GOT3 (cell line): ENCODE data around the gene ATP2A2.
"Not testable (repeated sequence)": the region's sequence is repeated elsewhere in the genome, so short reads cannot be mapped to it uniquely, and the experiment has no call there.

Experiments used
- DNase-seq: peaks from one replicate; lab custom pipeline; 2025; ENCODE audit warnings: mixed read lengths; lab: John Stamatoyannopoulos, UW

ATP2A2 gene

DNA sequence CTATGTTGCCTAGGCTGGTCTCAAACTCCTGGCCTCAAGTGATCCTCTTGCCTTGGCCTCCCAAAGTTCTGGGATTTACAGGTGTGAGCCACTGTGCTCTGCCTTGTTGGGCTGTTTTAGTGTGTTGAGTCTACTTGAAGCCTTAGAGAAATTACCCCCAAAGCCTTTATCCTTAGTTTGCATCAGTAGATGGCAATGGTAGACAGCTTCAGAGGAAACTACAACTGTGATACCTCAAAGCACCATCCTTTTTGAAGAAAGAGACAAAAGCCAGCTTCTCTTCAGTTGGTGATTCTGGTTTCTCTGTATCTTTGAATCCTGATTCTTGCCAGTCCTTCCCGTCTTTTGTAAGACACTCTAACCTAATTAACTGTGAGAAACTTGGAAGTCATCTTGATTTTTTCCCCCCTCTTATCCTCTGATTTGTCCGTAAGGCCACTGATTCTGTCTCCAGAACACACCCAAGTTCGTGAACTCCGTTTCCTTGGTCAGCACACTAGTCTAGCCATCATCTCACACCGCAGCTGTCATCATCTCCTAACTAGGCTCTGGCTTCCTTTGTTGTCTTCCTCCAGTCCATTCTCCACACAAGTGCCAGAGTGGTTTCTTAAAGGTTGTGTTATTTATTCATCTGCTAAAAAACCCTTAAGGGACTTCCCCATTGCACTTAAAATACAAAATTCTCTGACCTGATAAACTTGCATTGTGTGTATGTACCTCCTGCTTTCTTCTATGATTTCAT lies 20.2 kb downstream of the ATP2A2 start:
- DNase-seq = no peak

DNA sequence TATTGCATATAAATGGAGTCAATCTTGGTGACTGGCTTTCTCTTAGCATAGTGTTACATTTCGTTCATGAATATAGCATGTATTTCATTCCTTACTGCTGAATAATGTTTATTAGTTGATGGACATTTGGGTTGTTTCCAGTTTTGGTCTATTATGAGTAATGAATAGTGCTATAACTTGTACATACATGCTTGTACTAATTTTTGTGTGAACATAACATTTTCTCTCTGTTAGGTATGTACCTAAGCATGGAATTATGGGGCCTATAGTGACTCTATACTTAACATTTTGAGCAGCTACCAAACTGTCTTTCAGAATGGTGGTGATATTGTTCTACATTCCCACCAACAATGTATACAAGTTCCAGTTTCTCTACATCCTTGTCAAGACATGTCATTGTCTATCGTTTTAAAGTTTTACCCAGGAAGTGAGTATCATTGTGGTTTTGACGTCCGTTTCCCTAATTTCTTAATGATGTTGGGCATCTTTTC lies 23.1 kb downstream of the ATP2A2 start:
- no peak for DNase-seq

DNA sequence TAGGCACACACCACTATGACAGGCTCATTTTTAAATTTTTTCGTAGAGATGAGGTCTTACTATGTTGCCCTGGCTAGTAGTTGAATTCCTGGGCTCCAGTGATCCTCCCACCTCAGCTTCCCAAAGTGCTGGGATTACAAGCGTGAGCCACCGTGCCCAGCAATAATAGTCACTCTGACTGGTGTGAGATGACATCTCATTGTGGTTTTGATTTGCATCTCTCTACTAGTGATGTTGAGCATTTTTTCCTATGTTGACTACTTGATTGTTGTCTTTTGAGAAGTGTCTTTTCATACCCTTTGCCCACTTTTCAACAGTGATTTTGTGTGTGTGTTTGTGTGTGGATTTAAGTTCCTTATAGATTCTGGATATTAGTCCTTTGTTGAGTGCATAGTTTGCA lies 26.3 kb downstream of the ATP2A2 start:
- DNase-seq = no peak

DNA sequence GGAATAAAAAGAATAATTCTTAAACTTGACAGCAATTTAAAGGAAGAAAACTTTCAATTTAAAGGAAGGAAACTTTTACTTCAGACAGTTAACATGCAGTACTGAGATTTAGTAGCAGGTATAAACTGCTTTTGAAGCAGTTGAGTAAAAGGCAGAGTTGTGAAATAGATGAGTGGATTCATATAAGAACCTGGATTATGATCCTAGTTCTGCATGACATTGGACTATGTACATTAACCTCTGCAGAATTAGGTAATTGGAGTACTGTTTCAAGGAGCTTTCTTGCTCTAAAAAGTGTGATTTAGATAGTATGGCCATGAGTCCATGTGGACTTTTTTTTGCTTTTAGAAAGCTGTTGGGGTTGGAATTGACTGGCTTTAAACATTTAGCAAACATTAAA lies 29.7 kb downstream of the ATP2A2 start:
- DNase-seq = no peak

DNA sequence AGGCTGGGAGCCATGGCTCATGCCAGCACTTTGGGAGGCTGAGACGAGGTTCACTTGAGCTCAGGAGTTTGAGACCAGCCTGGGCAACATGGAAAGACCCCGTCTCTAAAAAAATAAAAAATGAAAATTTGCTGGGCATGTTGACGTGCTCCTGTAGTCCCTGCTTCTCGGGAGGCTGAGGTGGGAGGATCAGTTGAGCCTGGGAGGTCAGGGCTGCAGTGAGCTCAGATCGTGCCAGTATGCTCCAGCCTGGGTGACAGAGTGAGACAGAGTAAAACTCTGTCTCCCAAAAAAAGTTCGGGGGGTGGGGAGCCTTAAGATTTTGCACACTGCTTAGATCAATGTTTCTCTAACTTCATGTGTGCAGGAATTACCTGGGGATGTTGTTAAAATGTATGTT lies 30.9 kb downstream of the ATP2A2 start:
- DNase-seq = no peak

DNA sequence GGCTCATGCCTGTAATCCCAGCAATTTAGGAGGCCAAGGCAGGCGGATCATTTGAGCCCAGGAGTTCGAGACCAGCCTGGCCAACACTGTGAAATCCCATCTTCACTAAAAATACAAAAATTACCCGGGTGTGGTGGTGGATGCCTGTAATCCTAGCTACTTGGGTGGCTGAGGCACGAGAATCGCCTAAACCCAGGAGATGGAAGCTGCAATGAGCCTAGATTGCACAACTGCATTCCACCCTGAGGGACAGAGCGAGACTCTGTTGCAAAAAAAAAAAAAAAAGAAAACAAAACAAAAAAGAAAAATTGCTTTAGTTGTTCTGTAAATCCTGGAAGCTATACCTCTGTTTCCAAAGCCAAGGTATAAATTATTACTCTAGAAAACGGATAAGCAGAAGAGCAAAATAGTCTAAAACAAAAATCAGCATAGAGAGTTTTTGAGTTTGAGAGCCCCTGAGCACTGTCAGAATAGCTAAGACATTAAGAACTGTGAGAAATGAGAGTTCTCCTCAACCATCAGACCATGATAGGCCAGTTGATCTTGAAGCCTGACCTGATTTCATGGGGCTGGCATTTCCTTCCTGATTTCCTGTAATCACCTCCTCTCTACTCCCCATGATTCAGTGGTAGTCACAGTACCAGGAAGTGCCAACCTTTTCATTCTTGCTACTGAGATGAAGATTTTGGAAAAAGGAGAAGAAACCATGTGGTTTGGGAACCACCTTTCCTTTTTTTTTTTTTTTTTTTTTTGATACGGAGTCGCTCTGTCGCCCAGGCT lies 31.7 kb downstream of the ATP2A2 start:
- DNase-seq = no peak

DNA sequence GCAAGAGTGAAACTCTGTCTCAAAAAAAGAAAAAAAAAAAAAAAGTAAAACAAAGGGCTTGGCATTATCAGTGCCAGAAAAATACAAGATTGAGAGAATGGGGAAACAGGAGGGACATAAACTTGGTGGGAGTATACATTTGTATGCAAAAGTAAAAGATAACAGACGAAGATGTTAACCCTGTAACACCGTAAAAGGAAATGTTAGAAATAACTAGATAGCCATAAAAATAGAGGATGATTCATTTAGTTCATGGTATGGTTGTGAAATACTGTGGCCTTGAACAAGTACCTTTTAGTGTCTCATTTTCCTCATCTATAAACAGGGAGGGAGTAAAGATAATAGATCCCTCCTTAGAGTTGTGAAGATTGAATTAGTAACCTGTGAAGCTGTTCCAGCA lies 33.3 kb downstream of the ATP2A2 start:
- DNase-seq = no peak

DNA sequence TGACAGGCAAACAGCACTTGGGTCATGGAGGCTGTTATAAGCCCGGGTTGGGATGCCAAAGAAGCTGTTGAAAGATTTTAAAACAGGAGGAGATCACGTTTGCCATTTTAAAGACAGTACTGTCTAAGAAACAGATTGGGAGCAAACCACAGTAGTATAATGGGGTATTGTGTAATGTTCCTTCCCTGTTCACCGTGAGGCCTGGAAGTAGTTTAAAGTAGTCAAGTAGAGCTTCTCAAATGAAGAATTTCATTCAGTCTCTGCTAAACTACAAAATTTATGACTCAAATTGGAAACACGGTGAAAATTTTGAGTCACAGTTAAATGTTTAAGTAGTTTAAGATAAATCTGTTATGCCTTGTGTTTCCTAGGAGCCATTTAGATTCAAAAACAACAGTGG lies 35.8 kb downstream of the ATP2A2 start:
- no peak for DNase-seq

DNA sequence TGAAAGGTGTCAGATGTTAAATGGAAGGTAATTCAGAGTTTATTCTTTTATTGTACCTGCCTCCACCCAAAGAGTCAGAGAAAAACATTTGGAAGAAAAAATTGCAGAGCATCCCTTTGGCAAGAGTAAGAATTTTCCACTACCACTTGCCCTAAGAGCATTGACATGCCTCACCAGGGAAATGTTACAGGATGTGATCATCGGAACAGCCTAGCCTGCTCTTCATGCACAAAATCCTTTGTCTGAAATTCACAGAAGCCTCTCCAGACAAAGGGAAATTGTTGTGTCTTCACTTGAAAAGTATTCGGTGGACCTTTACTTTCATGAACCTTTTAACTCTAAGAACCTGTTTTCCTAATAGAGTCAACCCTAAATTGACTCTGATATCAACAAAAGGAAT lies 36.9 kb downstream of the ATP2A2 start:
- no peak for DNase-seq

DNA sequence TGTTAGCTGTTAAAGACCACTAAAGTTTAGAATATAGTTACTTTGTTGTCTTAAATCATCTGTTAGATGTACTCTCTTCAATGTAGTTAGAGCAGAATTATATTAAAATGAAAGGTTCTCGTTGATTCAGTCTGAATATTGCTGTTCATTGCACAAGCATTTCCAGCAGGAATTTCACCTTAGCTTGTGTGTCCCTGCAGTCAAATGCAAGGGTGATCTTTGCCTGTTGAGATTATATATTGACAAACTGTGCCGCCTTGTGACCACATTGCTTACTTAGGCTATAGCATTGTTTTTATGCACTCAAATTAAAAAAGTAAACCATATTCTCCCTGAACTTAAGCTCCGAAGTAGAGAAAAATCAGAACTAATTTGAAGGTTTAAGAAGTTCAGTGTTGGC lies 39.5 kb downstream of the ATP2A2 start:
- no peak for DNase-seq

DNA sequence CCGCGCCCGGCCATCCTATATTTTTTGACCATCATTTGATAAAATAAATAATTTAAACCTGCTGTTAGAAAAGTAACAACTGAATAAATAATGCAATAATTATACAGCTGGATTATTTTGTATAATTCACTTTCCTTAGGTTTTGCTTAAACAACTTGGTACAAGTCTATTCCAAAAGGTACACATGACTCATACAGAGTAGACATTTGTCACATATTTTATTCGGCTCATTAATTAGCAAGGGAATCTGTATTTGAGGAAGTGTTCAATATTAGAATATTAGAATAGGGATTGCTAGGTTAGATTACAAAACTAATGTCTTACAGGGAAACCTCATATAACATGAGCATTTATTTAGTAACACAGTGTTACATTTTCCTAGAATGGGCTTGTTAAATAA lies 48.7 kb downstream of the ATP2A2 start:
- no peak for DNase-seq

DNA sequence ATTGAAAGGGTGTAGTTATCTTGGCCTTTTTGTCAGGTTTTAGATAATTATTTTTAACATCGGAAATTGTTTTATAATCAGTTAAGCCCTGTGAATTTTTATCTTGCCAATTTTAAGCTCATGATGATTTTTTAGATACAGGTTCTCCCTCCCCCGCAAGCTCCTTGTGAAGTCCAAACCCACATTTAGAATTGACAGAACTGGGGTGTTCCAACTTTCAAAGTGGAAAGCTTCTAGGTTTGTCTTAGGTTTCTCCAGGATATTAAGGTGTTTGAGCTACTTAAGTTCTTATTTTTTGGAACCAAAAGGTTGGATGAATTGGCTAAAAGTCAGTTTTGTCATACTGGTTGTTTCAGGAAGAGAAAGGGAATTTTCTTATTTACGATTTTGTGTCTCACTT lies 49.1 kb downstream of the ATP2A2 start:
- DNase-seq = no peak

DNA sequence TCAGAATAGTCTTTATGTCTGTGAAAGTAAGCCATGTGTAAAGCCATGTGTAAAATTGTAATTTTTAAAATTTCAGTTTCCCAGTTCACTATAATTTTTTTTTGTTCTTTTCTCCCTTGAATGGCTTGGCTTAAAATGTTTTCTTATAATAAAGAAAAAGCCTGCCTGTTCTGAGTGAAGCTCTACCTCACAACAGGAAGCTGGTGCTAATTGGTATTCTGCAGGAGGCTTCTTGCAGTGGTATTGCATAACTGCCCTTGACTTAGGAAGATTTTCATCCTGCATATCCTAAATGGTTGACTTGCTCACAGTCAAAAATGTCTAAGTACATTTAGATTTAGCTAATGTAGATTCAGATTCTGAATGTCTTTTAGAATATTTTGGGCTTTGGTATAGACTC lies 49.5 kb downstream of the ATP2A2 start:
- DNase-seq = no peak

DNA sequence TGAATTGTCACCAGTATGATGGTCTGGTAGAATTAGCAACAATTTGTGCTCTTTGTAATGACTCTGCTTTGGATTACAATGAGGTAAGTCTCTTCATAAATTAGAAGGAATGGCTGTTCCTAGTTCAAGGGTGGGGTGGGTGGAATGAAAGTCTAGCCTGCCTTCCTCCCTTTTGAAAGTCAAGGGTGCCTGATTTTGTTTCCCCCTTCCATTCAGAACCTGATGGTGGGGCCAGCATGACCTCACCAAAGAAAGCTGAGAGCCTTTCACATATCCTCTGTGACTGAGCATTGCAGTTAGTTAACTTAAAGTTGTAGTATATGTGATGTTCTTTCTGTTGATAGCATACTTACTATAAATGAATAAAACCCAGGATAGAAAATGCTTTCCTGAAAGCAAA lies 52.2 kb downstream of the ATP2A2 start:
- no peak for DNase-seq

DNA sequence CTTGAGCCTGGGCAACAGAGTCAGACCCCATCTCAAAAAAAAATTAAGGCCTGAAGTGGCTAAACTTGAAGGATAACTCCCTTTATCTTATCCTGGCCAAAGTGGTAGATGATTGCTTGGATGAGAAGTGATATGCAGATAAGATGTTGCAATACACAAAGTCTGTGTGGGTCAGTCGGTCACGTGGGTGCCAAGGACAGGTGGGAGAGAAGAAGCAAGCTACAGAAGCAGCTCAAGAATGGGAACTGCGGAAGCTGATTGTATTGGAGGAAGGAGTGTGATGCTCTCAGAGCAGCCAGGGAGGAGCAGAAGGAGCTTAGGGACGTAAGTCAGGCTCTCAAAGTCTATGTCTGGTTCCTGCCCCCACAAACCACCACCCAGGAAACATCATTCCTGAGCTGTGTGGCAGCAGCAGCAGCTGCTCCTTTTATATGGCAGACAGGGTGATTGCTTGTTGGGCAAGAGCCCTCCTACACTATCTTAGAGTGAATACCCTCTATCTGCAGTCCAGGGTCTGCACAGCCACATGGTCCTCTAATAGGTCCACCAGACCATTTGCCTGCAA lies 54.5 kb downstream of the ATP2A2 start:
- no peak for DNase-seq

DNA sequence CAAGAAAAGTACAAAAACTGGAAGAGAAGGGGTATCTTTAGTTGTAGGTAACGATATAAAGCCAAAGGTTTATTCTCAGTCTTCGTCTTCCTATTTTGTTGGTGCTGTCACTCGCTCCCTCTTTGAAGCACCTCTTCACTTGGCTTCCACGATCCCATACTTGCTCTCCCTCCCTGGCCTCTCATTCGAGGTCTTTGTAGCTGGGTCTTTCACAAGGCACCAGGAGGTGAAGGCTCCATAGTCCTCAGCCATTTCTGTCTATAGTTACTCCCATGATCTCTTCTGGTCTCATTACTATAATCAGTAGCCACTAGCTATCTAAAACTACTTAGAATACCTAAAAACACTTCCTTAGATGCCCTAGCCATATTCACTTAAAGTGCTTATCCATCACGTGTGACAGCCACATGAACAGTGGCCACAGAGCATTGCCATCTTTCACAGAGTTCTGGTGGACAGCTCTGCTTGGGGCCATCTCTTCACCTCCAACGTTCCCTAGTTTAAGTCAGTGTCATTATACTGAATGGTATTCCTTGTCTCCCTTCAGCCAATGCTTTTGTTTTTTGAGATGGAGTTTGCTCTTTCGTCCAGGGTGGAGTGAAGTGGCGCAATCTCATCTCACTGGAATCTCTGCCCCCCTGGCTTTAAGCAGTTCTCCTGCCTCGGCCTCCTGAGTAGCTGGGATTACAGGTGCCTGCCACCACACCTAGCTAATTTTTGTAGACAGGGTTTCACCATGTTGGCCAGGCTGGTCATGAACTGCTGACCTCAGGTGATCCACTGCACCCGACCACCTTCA lies 57.1 kb downstream of the ATP2A2 start:
- DNase-seq = no peak

DNA sequence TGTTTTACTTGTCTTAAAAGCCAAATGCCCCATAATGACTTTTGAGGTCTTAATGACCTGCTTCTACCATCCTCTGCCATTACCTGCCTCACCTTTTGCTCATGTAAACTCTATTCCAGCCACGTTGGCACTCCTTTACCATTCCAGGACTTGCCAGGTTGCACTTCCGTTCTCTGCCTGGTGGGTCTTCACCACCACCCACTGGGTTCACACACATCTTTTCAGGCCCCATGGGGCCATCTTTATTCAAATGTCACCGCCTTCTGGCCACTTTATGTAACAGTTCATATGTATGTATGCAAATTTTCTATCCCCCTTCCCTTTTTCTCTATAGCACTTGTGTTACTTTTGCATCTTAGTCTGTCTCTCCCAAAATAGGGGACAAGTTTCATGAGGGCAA lies 57.7 kb downstream of the ATP2A2 start:
- no peak for DNase-seq

DNA sequence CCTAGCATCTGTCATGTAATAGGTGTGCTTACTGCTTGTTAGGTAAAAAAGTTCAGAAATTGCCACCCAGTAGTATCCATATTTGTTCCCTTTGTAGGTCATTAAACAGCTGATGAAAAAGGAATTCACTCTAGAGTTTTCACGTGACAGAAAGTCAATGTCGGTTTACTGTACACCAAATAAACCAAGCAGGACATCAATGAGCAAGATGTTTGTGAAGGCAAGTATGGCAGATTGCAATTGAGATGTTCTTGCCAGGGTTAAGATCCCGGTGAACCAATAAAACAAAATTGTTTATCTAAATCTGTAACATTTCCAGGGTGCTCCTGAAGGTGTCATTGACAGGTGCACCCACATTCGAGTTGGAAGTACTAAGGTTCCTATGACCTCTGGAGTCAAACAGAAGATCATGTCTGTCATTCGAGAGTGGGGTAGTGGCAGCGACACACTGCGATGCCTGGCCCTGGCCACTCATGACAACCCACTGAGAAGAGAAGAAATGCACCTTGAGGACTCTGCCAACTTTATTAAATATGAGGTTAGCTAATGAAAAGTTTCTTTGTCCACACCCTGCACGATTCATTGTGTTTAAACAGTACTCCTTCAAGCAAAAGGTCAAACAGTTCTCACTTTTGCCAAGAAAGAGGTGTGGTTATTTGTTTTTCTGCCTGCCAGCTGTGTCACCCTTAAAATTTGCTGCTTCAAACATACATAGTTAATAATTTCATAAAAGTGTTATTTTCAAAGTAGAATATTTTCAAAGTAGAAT lies 58.3 kb downstream of the ATP2A2 start:
- no peak for DNase-seq

DNA sequence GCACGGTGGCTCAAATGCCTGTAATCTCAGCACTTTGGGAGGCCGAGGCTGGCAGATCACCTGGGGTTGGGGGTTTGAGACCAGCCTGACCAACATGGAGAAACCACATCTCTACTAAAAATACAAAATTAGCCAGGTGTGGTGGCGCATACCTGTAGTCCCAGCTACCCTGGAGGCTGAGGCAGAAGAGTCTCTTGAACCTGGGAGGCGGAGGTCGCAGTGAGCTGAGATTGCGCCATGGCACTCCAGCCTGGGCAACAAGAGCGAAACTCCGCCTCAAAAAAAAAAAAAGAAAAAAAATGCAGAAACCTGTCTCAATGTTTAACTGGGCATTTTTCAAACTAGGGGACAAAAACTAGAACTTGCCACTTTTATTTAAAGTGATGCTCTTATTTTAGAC lies 59.2 kb downstream of the ATP2A2 start:
- DNase-seq = not testable (repeated sequence)

DNA sequence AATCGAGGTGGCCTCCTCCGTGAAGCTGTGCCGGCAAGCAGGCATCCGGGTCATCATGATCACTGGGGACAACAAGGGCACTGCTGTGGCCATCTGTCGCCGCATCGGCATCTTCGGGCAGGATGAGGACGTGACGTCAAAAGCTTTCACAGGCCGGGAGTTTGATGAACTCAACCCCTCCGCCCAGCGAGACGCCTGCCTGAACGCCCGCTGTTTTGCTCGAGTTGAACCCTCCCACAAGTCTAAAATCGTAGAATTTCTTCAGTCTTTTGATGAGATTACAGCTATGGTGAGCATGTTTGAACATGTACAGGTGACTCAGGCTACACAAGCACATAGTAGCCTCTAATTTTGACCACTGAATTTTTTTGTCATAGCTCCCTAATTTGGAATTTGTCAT lies 59.7 kb downstream of the ATP2A2 start:
- DNase-seq = no peak

DNA sequence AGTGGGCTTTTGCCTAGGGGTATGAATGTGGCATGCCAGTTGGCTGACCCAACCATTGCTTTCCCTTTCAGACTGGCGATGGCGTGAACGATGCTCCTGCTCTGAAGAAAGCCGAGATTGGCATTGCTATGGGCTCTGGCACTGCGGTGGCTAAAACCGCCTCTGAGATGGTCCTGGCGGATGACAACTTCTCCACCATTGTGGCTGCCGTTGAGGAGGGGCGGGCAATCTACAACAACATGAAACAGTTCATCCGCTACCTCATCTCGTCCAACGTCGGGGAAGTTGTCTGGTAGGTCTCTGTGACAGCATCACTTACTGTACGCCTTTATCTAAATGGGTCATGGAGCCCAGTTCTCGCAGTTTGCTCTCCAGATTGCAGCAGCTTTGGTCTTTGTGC lies 61.1 kb downstream of the ATP2A2 start:
- no peak for DNase-seq

DNA sequence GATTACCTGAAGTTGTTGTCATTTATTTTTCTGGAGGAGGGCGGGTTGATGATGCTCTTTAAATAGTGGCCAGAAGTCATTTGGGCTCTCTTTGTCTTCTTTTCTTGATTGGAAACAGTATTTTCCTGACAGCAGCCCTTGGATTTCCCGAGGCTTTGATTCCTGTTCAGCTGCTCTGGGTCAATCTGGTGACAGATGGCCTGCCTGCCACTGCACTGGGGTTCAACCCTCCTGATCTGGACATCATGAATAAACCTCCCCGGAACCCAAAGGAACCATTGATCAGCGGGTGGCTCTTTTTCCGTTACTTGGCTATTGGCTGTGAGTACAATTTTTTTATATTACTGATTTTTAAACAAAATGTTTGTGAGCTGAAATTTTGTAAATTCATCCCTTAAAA lies 62.1 kb downstream of the ATP2A2 start:
- DNase-seq = no peak
